Activated T-helper 17 cell treated with anti-CD3 and anti-CD28 coated beads, Interleukin-2, amount 50 U/mL, for 72 hours (primary cell): ENCODE results near the gene AGAP1. TPM values are rescaled to one million over a fixed set of nuclear protein-coding genes. Genes with fewer than 3 reads are reported as not detected.

Source experiments
- ATAC-seq: fragments of 150-1000 bp; cut with Tn5 transposase; replicated peaks from 2 replicates; pipeline ENCODE4 v1.10.0; 2021; ENCODE audit warnings: mild to moderate bottlenecking, moderate library complexity
- H3K27ac Mint-ChIP-seq: one replicate; pipeline ENCODE4 v1.8.0; 2022; ENCODE audit warnings: mixed read lengths
- H3K27me3 Mint-ChIP-seq: one replicate; pipeline ENCODE4 v1.8.0; 2022; ENCODE audit warnings: mixed read lengths
- H3K36me3 Mint-ChIP-seq: one replicate; pipeline ENCODE4 v1.8.0; 2022; ENCODE audit warnings: low read depth, mild to moderate bottlenecking, mixed read lengths
- H3K4me1 Mint-ChIP-seq: one replicate; pipeline ENCODE4 v1.8.0; 2022; ENCODE audit warnings: mixed read lengths
- H3K4me3 Mint-ChIP-seq: one replicate; pipeline ENCODE4 v1.8.0; 2022; ENCODE audit warnings: mild to moderate bottlenecking, mixed read lengths
- H3K9me3 Mint-ChIP-seq: one replicate; pipeline ENCODE4 v1.8.0; 2022; ENCODE audit warnings: mixed read lengths
- total RNA-seq, 2 donors: library from RNA; stranded (reverse); gene quantifications; one replicate each; pipeline ENCODE4 v1.2.3, GENCODE V29; 2022

Gene AGAP1
- total RNA-seq, 2 donors from 2014 or later, result 2.2 to 5.3 TPM

- Mint-ChIP-seq H3K36me3 (no peaks in the 10 kb centered on the region), H3K9me3 (no peaks in the 10 kb centered on the region), H3K27ac (no peak overlapping the region), H3K4me1 (no peaks in the 10 kb centered on the region), H3K4me3 (no peak overlapping the region), H3K27me3 (no peaks in the 10 kb centered on the region)
- no peak for ATAC-seq
Observed at GRCh38 chr2:235725016-235725489, 231.2 kb downstream of the AGAP1 start.

DNA sequence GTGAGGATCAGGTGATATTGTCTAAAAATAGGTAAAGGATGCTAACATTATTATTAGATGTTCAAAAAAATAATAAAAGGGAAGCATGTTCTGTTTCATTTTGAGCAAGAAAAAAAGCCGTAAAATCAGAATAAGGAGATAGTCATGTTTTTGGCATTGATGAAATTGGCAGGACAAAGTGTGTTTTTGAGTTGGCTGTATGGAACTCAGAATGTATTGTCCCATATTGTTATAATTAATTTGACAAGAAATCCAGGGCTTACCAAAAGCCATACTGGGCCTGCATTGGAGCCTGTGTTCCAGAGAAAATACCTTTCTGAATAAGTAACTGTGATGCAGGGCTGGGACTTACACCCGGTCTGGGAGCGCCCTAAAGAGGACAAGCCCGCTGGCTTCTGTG lies 232.0 kb downstream of the AGAP1 start:
- no peaks in the 10 kb centered on the region for H3K36me3 Mint-ChIP-seq

DNA sequence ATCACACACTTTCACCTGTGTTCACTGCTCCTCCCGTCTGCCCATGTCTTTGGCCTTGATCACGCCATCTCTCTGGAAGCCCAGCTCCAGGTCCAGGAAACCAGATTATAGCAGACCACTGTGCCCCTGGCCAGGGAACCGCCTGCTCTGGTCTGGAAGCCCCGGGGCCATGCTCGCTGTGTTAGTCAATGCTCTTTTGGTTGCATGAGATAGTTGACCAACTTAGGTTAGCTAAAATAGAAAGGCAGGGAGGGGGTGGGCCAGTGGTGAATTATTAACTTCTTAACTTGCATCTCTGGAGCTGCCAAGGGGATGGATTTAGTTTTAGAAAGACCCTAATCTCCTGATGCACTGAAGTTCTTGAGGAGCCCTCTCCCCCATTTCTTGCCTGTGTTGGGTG lies 232.7 kb downstream of the AGAP1 start:
- no peak overlapping the region for H3K27ac Mint-ChIP-seq
- H3K4me1 Mint-ChIP-seq, result no peaks in the 10 kb centered on the region
- H3K9me3 Mint-ChIP-seq, result no peaks in the 10 kb centered on the region
- H3K27me3 Mint-ChIP-seq, result no peaks in the 10 kb centered on the region
- ATAC-seq, result no peak
- H3K36me3 Mint-ChIP-seq, result no peaks in the 10 kb centered on the region
- no peak overlapping the region for H3K4me3 Mint-ChIP-seq

More for the DNA sequence above, 232.0 kb downstream of the AGAP1 start:
- Mint-ChIP-seq H3K4me3 (no peak overlapping the region), H3K27me3 (no peaks in the 10 kb centered on the region), H3K4me1 (no peaks in the 10 kb centered on the region), H3K27ac (no peak overlapping the region), H3K9me3 (no peaks in the 10 kb centered on the region)
- no peak for ATAC-seq

DNA sequence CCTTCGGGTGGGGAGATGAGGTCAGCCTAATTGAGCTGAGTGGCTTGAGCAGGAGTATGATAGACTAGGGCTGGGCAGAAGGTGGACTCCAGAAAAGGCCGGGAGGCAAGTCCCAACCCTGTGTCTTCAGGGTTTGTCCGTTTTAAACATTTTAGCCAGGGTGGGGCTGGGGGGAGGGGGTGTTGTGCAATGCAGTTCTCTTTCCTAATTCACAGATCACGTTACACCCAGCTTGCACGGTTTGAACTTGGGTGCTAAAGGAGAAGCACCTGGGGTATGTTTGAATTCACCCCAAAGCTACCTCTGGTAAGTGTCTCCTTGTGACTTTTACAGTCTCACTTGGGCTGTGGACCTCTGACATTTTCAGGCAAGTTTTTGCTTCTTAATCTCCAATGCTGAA lies 233.3 kb downstream of the AGAP1 start:
- Mint-ChIP-seq H3K9me3 (no peaks in the 10 kb centered on the region), H3K4me3 (no peak overlapping the region), H3K27me3 (no peaks in the 10 kb centered on the region), H3K4me1 (no peaks in the 10 kb centered on the region), H3K36me3 (no peaks in the 10 kb centered on the region), H3K27ac (no peak overlapping the region)
- no peak for ATAC-seq

DNA sequence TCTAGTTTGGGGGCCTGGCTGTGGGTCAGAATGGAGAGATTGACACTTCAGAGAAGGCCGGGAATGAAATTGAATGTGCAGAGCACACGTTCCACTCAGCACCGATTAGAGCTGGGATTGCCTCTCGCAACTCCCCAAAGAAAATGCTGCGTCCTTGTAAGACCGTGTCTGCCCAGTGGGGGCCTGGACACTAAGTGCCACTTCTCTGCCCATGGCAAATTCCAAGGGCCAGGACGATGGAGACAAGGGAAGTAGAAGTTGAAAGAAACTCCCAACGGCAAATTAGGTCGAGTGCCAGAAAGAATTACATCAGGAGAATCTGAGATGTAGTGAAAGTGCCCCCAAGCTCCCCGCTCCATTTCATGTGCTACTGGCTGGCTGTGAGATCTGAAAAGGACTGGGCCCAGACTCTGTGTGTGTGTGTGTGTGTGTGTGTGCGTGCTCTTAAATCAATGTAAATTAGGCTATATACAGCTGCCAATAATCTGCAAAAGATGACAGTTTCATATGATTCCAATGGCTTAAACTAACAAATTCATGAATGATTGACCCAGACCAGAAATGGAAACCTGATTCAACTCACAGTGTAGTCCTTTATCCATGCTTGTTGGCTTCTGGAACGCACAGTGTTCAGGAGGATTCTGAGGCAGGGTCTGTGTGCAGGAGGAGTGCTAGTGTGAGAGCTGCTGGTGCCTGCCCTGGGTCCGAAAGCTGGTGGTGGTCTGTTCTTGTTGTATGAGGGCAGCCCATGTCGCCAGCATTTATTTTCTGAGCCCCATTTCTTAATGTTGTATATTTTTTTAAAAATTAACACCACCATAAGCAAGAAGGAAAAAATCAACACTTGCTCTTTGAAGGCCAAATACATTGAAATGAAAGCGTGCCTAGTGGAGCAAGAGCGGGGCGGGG lies 234.3 kb downstream of the AGAP1 start:
- no peaks in the 10 kb centered on the region for H3K36me3 Mint-ChIP-seq
- no peaks in the 10 kb centered on the region for H3K4me1 Mint-ChIP-seq
- H3K4me3 Mint-ChIP-seq, result no peak overlapping the region
- no peak for ATAC-seq
- no peak overlapping the region for H3K27ac Mint-ChIP-seq
- H3K9me3 Mint-ChIP-seq, result no peaks in the 10 kb centered on the region
- no peaks in the 10 kb centered on the region for H3K27me3 Mint-ChIP-seq

DNA sequence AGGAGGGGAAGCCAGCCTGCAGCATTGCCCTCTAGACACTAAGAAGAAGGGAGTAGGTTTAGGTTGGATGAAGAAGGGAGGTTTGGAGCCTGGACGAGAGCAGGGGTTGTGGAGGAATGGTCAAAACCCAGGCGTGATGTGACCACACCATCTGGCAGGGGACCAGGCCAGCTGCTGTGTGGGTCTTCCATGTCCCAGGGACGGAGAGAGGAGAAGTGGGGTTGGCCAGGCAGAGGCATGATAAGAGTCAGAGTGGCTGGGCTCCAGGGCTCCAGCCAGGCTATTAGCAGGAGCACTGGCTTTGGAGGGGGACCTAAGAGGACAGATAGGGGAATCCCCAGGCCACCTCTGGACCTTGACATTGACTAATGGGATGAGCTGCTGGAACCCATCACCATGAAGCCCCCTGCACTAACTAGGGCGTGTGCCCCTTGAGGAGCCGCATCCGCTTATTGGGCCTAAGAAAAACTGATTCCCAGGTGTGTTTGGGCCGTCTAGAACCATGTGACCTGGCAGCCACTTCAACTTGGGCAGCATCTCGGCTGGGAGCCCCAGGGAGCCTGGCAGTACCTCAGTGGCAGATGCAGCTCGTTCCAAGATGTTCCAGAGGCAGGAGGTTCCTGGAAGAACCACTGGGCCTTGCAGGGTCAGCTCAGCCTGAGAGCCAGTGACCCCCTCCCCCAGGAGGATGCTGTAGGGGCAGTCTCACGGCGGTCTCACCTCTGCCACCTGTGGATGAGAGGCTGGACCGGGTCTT lies 235.1 kb downstream of the AGAP1 start:
- Mint-ChIP-seq H3K4me3 (no peak overlapping the region), H3K4me1 (no peaks in the 10 kb centered on the region), H3K36me3 (no peaks in the 10 kb centered on the region), H3K9me3 (no peaks in the 10 kb centered on the region), H3K27me3 (no peaks in the 10 kb centered on the region), H3K27ac (no peak overlapping the region)
- ATAC-seq, result no peak

DNA sequence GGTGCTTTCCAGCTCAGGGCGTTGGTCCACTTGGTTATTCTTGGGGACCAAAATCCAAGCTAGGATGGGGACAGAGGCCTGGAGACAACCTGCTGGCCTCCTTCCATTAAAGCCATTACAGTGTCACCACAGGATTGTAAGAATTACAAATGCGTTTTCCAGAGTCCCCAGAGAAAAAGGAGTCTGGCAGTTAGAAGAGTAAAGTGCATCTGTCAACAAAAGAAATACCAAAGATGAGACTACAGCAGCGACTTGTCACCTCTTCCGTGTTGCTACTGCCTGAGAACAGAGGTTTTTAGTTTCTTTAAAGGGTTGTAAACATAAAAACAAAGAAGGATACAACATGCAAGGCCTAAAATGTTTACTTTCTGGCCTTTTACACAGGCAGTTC lies 235.7 kb downstream of the AGAP1 start:
- no peaks in the 10 kb centered on the region for H3K27me3 Mint-ChIP-seq
- no peaks in the 10 kb centered on the region for H3K9me3 Mint-ChIP-seq
- no peak overlapping the region for H3K4me3 Mint-ChIP-seq
- H3K36me3 Mint-ChIP-seq, result no peaks in the 10 kb centered on the region
- H3K27ac Mint-ChIP-seq, result no peak overlapping the region
- no peaks in the 10 kb centered on the region for H3K4me1 Mint-ChIP-seq
- no peak for ATAC-seq

- no peaks in the 10 kb centered on the region for H3K36me3 Mint-ChIP-seq
- H3K4me1 Mint-ChIP-seq, result no peaks in the 10 kb centered on the region
- no peak overlapping the region for H3K27ac Mint-ChIP-seq
- no peaks in the 10 kb centered on the region for H3K27me3 Mint-ChIP-seq
- H3K9me3 Mint-ChIP-seq, result no peaks in the 10 kb centered on the region
- ATAC-seq, result no peak
- no peak overlapping the region for H3K4me3 Mint-ChIP-seq
Observed at GRCh38 chr2:235730115-235730514, 236.3 kb downstream of the AGAP1 start.

- Mint-ChIP-seq H3K36me3 (no peaks in the 10 kb centered on the region), H3K4me1 (no peaks in the 10 kb centered on the region), H3K27me3 (no peaks in the 10 kb centered on the region), H3K9me3 (no peaks in the 10 kb centered on the region), H3K27ac (no peak overlapping the region), H3K4me3 (no peak overlapping the region)
- ATAC-seq, result no peak
Observed at GRCh38 chr2:235733761-235734160, 239.9 kb downstream of the AGAP1 start.

DNA sequence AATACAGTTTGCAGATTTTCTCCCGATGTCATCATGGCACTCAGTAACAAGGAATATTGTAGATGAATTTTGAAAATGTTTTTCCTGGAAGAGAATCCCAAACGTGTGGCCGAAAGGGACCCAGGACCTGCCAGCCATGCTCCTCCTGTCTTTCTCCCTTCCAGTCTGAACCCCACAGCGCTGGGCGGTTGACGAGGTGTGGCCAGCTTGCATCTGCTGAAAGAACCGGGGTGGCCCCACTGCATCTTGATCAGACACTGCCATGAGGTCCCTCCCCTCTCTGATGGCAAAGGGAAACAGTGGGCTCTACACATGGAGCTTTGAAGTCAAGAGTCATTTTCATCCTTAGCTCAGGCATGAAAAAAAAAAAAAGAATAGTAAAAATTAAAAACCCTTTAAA lies 240.3 kb downstream of the AGAP1 start:
- Mint-ChIP-seq H3K4me1 (no peaks in the 10 kb centered on the region), H3K27me3 (no peaks in the 10 kb centered on the region), H3K9me3 (no peaks in the 10 kb centered on the region), H3K27ac (no peak overlapping the region), H3K36me3 (no peaks in the 10 kb centered on the region), H3K4me3 (no peak overlapping the region)
- no peak for ATAC-seq

GRCh38 chr2:235734688-235735231 lies 240.9 kb downstream of the AGAP1 start:
- H3K27ac Mint-ChIP-seq, result no peak overlapping the region
- H3K27me3 Mint-ChIP-seq, result no peaks in the 10 kb centered on the region
- H3K9me3 Mint-ChIP-seq, result no peaks in the 10 kb centered on the region
- no peaks in the 10 kb centered on the region for H3K36me3 Mint-ChIP-seq
- H3K4me1 Mint-ChIP-seq, result no peaks in the 10 kb centered on the region
- ATAC-seq, result no peak
- H3K4me3 Mint-ChIP-seq, result no peak overlapping the region

- Mint-ChIP-seq H3K27ac (no peak overlapping the region), H3K9me3 (no peaks in the 10 kb centered on the region), H3K27me3 (no peaks in the 10 kb centered on the region), H3K4me3 (no peak overlapping the region), H3K4me1 (no peaks in the 10 kb centered on the region), H3K36me3 (no peaks in the 10 kb centered on the region)
- ATAC-seq, result no peak
Observed at GRCh38 chr2:235737396-235737795, 243.6 kb downstream of the AGAP1 start.

GRCh38 chr2:235737840-235738239 lies 244.0 kb downstream of the AGAP1 start:
- H3K27ac Mint-ChIP-seq, result no peak overlapping the region
- no peaks in the 10 kb centered on the region for H3K4me1 Mint-ChIP-seq
- H3K27me3 Mint-ChIP-seq, result no peaks in the 10 kb centered on the region
- H3K9me3 Mint-ChIP-seq, result no peaks in the 10 kb centered on the region
- no peaks in the 10 kb centered on the region for H3K36me3 Mint-ChIP-seq
- no peak for ATAC-seq
- H3K4me3 Mint-ChIP-seq, result no peak overlapping the region

- Mint-ChIP-seq H3K36me3 (no peaks in the 10 kb centered on the region), H3K4me1 (no peaks in the 10 kb centered on the region), H3K27ac (no peak overlapping the region), H3K4me3 (no peak overlapping the region), H3K27me3 (peaks cover 3% of the 10 kb centered on the region), H3K9me3 (no peaks in the 10 kb centered on the region)
- no peak for ATAC-seq
Observed at GRCh38 chr2:235739704-235740415, 246.0 kb downstream of the AGAP1 start.
